Caco-2 (cell line): ENCODE measurements around the gene REPS2. TPM values are rescaled to one million over a fixed set of nuclear protein-coding genes. Genes with fewer than 3 reads are reported as not detected.
"Not testable (repeated sequence)": the region's sequence is repeated elsewhere in the genome, so short reads cannot be mapped to it uniquely, and the experiment has no call there.

Experiments used
- BruUV-seq: library from RNA; stranded (reverse); fragments of 400-500 nt; replicated peaks from 2 replicates; lab custom pipeline; 2021; lab: Mats Ljungman, UMichigan
- CTCF ChIA-PET: fragments of 300-600 bp; sonication (Branson Sonifier 250); formaldehyde crosslinking; loops from one replicate; lab custom pipeline; 2022; ENCODE audit warnings: antibody characterized with exemption; lab: Charles Lee
- POLR2A ChIA-PET: fragments of 300-600 bp; sonication (Branson Sonifier 250); formaldehyde crosslinking; loops from one replicate; lab custom pipeline; 2022; ENCODE audit warnings: antibody characterized with exemption; lab: Charles Lee
- DNase-seq, 2 experiments: peaks; one replicate each; pipeline versions ENCODE4 v3.0.0 to v3.0.0-alpha.2; 2020 to 2022
- H3K27me3 ChIP-seq: replicated peaks from 2 replicates; pipeline ENCODE4 v1.6.0; 2011; ENCODE audit warnings: low read length; ENCODE audit not compliant: control insufficient read depth, insufficient read depth
- H3K36me3 ChIP-seq: 2 replicates; pipeline ENCODE4 v1.5.1; 2011; ENCODE audit warnings: low read length; ENCODE audit not compliant: control insufficient read depth, insufficient read depth
- H3K4me1 ChIP-seq: fragments of 250-450 bp; sonication (Bioruptor Pico); 2 replicates; pipeline ENCODE4 v1.5.1; 2020; ENCODE audit warnings: mild to moderate bottlenecking
- H3K4me3 ChIP-seq: 2 replicates; pipeline ENCODE4 v1.5.1; 2011; ENCODE audit warnings: low read depth, mild to moderate bottlenecking, control low read depth, low read length
- H3K9me3 ChIP-seq: fragments of 250-450 bp; sonication (Bioruptor Pico); 2 replicates; pipeline ENCODE4 v1.5.1; 2020; ENCODE audit warnings: mild to moderate bottlenecking, moderate library complexity
- H3K27ac Mint-ChIP-seq: one replicate; pipeline ENCODE4 v1.8.0; 2022; ENCODE audit warnings: mixed read lengths; ENCODE audit not compliant: unreplicated experiment
- H3K27me3 Mint-ChIP-seq: one replicate; pipeline ENCODE4 v1.8.0; 2022; ENCODE audit warnings: mixed read lengths; ENCODE audit not compliant: insufficient read depth, unreplicated experiment
- H3K36me3 Mint-ChIP-seq: one replicate; pipeline ENCODE4 v1.8.0; 2022; ENCODE audit warnings: mild to moderate bottlenecking, mixed read lengths; ENCODE audit not compliant: insufficient read depth, unreplicated experiment
- H3K4me1 Mint-ChIP-seq: one replicate; pipeline ENCODE4 v1.8.0; 2022; ENCODE audit warnings: low read depth, mixed read lengths; ENCODE audit not compliant: unreplicated experiment
- H3K4me3 Mint-ChIP-seq: one replicate; pipeline ENCODE4 v1.8.0; 2022; ENCODE audit warnings: mild to moderate bottlenecking, moderate library complexity, mixed read lengths; ENCODE audit not compliant: unreplicated experiment
- H3K9me3 Mint-ChIP-seq: one replicate; pipeline ENCODE4 v1.8.0; 2022; ENCODE audit warnings: mixed read lengths; ENCODE audit not compliant: unreplicated experiment
- CTCF ChIP-seq, 2 experiments: fragments of 200-600 bp in 1 of 2; IDR thresholded peaks; 1 replicate in 1 of 2; 2 replicates in 1 of 2; pipeline versions ENCODE4 v1.5.1 to v1.8.0; 2011 to 2022; ENCODE audit warnings: antibody characterized with exemption in 1 of 2, control low read depth in 1 of 2, inconsistent platforms in 1 of 2, low read depth in 1 of 2, low read length in 1 of 2, mild to moderate bottlenecking in 1 of 2, moderate library complexity in 1 of 2; ENCODE audit not compliant: insufficient read depth in 1 of 2, severe bottlenecking in 1 of 2, unreplicated experiment in 1 of 2
- intact Hi-C: fragments of 100-400 bp; cut with micrococcal nuclease; formaldehyde crosslinking; loops from one replicate; pipeline ENCODE4 v1.10.0; 2022; ENCODE audit not compliant: unreplicated experiment
- total RNA-seq: library from RNA; stranded (reverse); gene quantifications from 2 replicates; pipeline ENCODE4 v1.2.3, GENCODE V29; 2022

REPS2 gene
- total RNA-seq, 1 experiment from 2014 or later: 0.86 TPM

- Mint-ChIP-seq H3K4me1 (no peaks in the 10 kb centered on the region), H3K27ac (no peak overlapping the region), H3K4me3 (no peak overlapping the region), H3K36me3 (no peaks in the 10 kb centered on the region), H3K27me3 (no peaks in the 10 kb centered on the region), H3K9me3 (no peaks in the 10 kb centered on the region)
- POLR2A ChIA-PET: no interaction called here
- no TSS peak for BruUV-seq
- no peaks in the 10 kb centered on the region for H3K27me3 ChIP-seq
- H3K36me3 ChIP-seq: no peaks in the 10 kb centered on the region
- intact Hi-C loops: no loop called here
- no peak overlapping the region for H3K4me3 ChIP-seq
- no peak for DNase-seq
- H3K9me3 ChIP-seq: no peaks in the 10 kb centered on the region
- CTCF ChIA-PET: interaction anchor here (0.7 kb wide), 1 partner anchor 36 kb away, joined by 3 read pairs; no protein-coding TSS in a partner anchor
- H3K4me1 ChIP-seq: no peaks in the 10 kb centered on the region
- TF ChIP-seq CTCF (IDR thresholded peaks at IDR 0.05; ENCODE audit: insufficient read depth in 1 of 2, low read depth in 1 of 2, low read length in 1 of 2, severe bottlenecking in 1 of 2, unreplicated experiment in 1 of 2): no peak
These were observed 20.4 kb downstream of the REPS2 start for GRCh38 chrX:16966752-16967448.

- H3K9me3 ChIP-seq, intact Hi-C loops, H3K9me3 Mint-ChIP-seq, H3K27me3 Mint-ChIP-seq, H3K4me3 ChIP-seq, H3K4me1 Mint-ChIP-seq, POLR2A ChIA-PET, H3K36me3 Mint-ChIP-seq, CTCF ChIA-PET, H3K27me3 ChIP-seq, DNase-seq, H3K27ac Mint-ChIP-seq, H3K36me3 ChIP-seq, H3K4me1 ChIP-seq, BruUV-seq, H3K4me3 Mint-ChIP-seq: not testable (repeated sequence)
These were observed 22.3 kb downstream of the REPS2 start for GRCh38 chrX:16968753-16969152.

- no peak for TF ChIP-seq CTCF (IDR thresholded peaks at IDR 0.05; ENCODE audit: insufficient read depth in 1 of 2, low read depth in 1 of 2, low read length in 1 of 2, severe bottlenecking in 1 of 2, unreplicated experiment in 1 of 2)
- DNase-seq: no peak
- H3K4me1 Mint-ChIP-seq: no peaks in the 10 kb centered on the region
- H3K9me3 Mint-ChIP-seq: no peaks in the 10 kb centered on the region
- intact Hi-C loops: no loop called here
- ChIA-PET CTCF (no interaction called here), POLR2A (no interaction called here)
- H3K4me3 ChIP-seq: no peak overlapping the region
- no peaks in the 10 kb centered on the region for H3K36me3 ChIP-seq
- H3K27me3 Mint-ChIP-seq: no peaks in the 10 kb centered on the region
- H3K4me3 Mint-ChIP-seq: no peak overlapping the region
- H3K27ac Mint-ChIP-seq: no peak overlapping the region
- no peaks in the 10 kb centered on the region for H3K4me1 ChIP-seq
- BruUV-seq: no TSS peak
- no peaks in the 10 kb centered on the region for H3K27me3 ChIP-seq
- H3K36me3 Mint-ChIP-seq: no peaks in the 10 kb centered on the region
- H3K9me3 ChIP-seq: no peaks in the 10 kb centered on the region
These were observed 24.5 kb downstream of the REPS2 start for GRCh38 chrX:16970977-16971376.
